Keratinocyte (primary cell): Measurements from ENCODE around the gene EID1.

Source experiments
- CTCF ChIP-seq, 3 experiments: IDR thresholded peaks in 1 of 3; conservative IDR thresholded peaks in 1 of 3; optimal IDR thresholded peaks in 1 of 3; 2 replicates in 2 of 3; 3 replicates in 1 of 3; pipeline versions ENCODE3 to v1.5.1; 2011; ENCODE audit warnings: low read length in 3 of 3, mild to moderate bottlenecking in 3 of 3, moderate library complexity in 2 of 3, control low read depth in 1 of 3, inconsistent platforms in 1 of 3; ENCODE audit not compliant: insufficient read depth in 2 of 3; ENCODE audit errors: extremely low read depth in 1 of 3
- EZH2 ChIP-seq: IDR thresholded peaks from one replicate; pipeline ENCODE4 v1.6.1; 2012; ENCODE audit warnings: inconsistent platforms, mild to moderate bottlenecking, low read length, moderate library complexity

GRCh38 chr15:48928877-48929538 is 51.1 kb downstream of the EID1 start:
- TF ChIP-seq CTCF (optimal IDR thresholded peaks at IDR 0.05 in 1 of 3, IDR thresholded peaks at IDR 0.05 in 1 of 3, conservative IDR thresholded peaks at IDR 0.05 in 1 of 3; ENCODE audit: extremely low read depth in 1 of 3, insufficient read depth in 2 of 3, low read length in 3 of 3) = no peak
- TF ChIP-seq EZH2 = no peak
